ENCODE measurements around the gene DGAT2.

The DGAT2 gene

DNA sequence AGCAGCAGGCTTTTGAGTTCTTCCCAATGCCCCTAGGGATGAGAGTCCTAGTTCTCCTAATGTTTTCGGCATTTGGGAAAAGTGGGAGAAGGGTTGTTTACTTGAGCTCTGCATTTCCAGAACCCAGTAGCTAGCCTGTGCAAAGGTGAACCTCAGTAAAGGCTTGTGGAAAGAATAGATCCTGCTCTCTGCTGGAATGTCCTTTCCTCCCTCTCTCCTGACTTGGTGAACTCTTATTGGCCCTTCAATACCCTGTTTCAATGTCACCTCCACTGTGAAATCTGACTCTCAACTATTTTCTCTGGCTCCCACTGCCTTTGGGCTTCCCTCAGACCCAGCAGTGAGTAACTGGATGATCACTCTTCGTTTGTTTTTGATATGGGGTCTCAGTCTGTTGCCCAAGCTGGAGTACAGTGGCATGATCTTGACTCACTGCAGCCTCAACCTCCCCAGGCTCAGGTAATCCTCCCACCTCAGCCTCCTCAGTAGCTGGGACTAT lies 44.0 kb downstream of the DGAT2 start:
- intact Hi-C loops (cut with DNase I), result no loop called here
- peak in 1 of 42 donors; percentile 1 for DNase-seq

GRCh38 chr11:75813124-75813523 lies 44.5 kb downstream of the DGAT2 start:
- no peak for DNase-seq
- intact Hi-C loops (cut with DNase I), result no loop called here

DNA sequence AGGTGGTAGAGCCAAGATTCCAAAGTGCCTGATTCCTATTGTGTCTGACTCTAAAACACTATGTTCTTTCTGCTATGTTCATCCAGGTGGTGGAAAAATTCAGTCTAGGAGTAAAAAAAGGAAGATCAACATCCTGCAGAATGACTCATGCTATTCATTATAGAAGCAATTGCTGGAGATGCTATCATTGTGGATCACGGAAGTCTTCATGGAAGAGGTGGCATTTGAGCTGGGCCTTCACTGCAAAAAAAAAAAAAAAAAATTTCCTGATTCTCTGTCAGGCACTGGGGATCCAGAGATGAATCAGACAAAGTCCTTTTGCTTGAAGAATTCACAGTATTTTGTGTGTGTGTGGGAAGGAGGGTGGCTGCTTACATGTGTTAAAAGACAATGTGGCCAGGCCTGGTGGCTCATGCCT lies 45.1 kb downstream of the DGAT2 start:
- no peak for DNase-seq
- intact Hi-C loops (cut with DNase I), result no loop called here

GRCh38 chr11:75814363-75814676 lies 45.7 kb downstream of the DGAT2 start:
- intact Hi-C loops (cut with DNase I), result no loop called here

DNA sequence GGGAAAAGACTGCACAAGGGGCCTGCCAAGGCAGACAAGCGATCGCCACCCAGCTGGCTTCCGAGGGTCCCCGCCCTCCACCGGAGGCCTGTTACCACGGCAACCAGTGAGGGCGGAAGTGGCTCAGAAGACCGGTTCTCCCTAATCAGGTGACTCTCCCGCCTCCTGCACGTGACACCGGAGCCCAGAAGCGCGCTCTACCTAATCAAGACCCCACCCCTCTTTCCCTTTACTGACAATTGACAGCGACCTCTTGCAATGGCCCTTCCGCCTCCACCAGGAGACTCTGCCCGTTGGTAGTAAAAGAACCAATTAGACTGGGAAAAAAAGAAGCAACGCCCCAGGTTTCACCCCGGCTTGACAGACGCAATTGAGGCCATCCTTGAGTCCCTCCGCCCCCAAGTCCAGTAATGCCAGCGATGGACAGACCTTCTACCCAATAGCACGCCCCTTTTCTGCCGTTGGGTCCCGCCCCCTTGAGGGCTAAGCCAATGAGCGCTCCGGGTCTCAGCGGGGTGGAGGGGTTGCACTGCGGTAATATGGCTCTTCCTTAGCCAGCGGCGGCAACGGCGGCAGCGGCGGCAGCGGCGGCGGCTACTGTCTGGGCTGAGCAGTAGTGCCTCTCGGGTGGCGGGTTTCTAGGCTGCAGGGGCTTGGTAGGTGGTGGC lies 46.2 kb downstream of the DGAT2 start, which contains the start of gene UVRAG:
Gene UVRAG (plus strand): TSS at position 534 of the 668 bp plus-strand sequence. CDS start 198 bp downstream, outside the sequence.
- DNase-seq, result peak; percentile 98 to 100 (median 99)
- intact Hi-C loops (cut with DNase I), result no loop called here

More at GRCh38 chr11:75814363-75814676, 45.7 kb downstream of the DGAT2 start:
- no peak for DNase-seq

- intact Hi-C loops (cut with DNase I), result no loop called here
- peak in 5 of 42 donors; percentile 25 to 56 (median 42) for DNase-seq
Observed at GRCh38 chr11:75815345-75816168, 47.0 kb downstream of the DGAT2 start.

DNA sequence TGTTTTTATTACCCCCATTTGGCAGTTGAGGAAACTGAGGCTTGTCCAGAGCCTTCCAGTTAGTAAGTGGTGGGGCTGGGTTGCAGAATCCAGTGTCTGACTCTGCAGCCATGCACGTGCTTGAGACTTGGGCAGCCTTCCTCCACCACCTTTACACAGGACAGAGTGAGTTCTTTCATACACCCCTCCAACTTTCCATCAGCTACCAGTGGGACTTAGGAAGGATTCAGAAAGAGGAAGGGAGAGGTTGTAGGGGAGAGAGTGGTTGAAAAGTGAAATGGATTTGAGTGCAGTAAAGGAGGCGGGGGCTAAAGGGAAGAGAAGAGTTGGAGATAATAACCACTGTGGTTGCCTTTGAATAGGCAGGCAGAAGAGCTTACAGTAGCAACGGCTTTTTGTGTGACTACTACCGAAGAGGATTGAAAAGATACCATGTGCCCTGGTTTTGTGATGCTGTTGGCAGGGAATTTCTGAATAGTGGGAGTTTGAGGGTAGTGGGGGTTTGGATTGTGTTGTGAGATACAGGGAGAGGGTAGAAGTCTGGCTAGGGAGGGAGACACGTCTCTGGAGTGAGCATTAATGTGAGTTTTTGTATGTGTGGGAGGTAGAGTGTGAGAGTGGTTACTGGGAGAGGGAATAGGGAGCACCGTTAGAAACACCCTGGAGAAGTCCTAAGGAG lies 48.1 kb downstream of the DGAT2 start:
- intact Hi-C loops (cut with DNase I), result no loop called here

GRCh38 chr11:75820645-75821044 lies 52.1 kb downstream of the DGAT2 start:
- no peak for DNase-seq
- intact Hi-C loops (cut with DNase I), result no loop called here

More for the DNA sequence above, 48.1 kb downstream of the DGAT2 start:
- no peak for DNase-seq

DNA sequence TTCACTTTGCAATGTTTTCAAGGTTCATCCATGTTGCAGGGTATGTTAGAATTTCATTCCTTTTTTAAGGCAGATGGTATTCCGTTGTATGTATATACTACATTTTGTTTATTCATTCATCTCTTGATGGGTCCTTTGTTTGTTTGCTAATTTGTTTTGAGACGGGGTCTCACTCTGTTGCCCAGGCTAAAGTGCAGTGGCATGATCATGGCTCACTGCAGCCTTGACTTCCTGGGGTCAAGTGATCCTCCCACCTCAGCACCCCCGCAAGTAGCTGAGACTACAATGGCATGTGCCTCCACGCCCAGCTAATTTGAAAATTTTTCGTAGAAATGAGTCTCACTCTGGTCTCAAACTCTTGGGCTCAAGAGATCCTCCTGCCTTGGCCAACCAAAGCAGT lies 52.6 kb downstream of the DGAT2 start:
- no peak for DNase-seq
- intact Hi-C loops (cut with DNase I), result no loop called here

- intact Hi-C loops (cut with DNase I), result no loop called here
- DNase-seq, result no peak
Observed at GRCh38 chr11:75822541-75822940, 54.0 kb downstream of the DGAT2 start.

DNA sequence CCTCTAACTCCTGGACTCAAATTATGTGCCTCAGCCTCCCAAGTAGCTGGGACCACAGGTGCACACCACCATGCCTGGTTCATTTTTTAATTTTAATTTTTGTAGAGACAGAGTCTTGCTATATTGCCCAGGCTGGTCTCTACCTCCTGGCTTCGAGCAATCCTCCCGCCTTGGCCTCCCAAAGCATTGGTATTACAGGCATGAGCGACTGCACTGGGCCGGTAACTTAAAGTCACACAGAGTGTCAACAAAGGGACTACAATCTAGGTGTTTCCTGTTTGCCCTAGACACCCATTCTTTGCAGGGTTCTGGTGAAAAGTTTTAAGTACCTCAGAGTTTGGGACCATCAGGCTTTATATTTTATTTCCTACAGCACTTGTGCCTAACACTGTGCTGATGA lies 54.8 kb downstream of the DGAT2 start:
- intact Hi-C loops (cut with DNase I), result no loop called here
- no peak for DNase-seq

GRCh38 chr11:75823946-75824345 lies 55.4 kb downstream of the DGAT2 start:
- no peak for DNase-seq
- intact Hi-C loops (cut with DNase I), result no loop called here

GRCh38 chr11:75826461-75827230 lies 58.1 kb downstream of the DGAT2 start:
- no peak for DNase-seq
- intact Hi-C loops (cut with DNase I), result no loop called here

DNA sequence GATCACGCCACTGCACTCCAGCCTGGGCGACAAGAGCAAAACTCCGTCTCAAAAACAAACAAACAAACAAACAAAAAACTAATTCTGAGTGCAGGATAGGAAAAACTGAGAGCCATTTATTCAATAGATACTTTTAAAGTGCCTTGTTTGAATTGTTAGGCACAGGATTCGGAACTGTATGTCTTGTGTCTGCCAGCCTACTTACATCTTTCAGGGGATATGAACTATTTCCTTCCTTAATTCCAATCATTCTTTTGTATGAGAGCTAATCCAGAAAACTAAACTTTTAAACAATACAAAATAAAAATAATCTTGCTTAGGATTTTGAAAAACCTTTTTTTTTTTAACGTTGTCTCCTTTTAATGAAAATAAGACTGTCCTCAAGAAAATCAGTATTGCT lies 59.0 kb downstream of the DGAT2 start:
- intact Hi-C loops (cut with DNase I), result no loop called here
- no peak for DNase-seq

DNA sequence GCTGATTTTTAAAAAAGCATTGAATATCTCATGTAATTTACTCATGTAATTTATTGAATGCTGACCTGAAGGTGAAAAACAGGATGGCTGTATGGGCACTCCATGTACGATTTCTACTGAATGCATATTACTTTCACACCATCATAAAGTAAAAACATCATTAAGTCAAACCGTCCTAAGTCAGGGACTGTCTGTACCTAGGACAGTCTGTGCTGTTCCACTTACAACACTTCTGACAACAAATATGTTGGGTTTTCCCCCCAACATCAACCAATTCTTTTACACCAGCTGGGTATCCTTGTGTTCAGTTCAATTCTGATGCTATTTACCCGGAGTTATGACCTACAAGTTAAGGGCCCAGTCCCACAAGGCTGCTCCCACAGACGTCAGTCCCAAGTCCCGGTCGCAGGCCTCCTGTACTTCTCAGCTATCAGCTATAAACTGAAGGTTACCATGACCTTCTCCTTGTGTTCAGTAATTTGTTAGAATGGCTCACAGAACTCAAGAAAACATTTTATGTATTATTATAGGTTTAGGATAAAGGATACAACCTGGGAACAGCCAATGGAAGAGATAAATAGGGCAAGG lies 63.4 kb downstream of the DGAT2 start:
- no peak for DNase-seq
- intact Hi-C loops (cut with DNase I), result no loop called here

GRCh38 chr11:75834728-75835127 lies 66.2 kb downstream of the DGAT2 start:
- intact Hi-C loops (cut with DNase I), result no loop called here
- DNase-seq, result no peak

DNA sequence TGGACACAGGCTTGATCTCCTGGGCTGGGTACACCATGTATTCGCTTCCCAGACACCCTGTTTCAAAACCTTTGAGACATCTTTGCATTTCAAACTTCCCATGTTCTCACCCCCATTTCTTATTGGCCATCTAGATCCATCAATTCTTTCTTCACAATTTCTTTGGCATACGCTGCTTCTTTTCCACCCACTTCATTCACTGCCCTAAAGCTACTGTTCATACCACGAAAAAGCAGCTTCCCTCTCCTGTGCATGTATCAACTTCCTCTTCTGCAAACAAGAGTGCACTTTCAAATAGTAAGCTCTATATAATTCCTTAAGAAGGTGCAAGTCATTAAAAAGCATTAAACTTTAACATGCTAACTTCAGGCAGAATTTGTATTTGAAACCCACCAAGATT lies 67.8 kb downstream of the DGAT2 start:
- intact Hi-C loops (cut with DNase I), result no loop called here
- no peak for DNase-seq

DNA sequence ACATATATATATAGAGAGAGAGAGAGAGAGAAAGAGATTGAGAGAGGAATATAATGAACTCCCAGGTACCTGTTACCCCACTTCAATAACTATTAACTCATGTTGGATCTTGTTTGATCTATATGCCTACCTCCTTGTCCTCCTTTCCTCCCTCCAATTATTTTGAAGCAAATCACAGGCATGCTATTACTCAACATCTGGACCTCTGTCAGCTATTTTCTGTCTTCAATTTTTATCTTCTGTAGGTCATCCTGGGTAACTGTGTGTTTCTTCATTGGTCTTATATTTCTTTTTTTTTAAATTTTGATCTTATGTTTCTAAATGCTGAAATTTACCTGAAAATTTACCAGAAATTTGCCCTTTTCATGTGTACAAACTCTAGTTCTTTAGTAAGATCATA lies 71.3 kb downstream of the DGAT2 start:
- DNase-seq, result no peak
- intact Hi-C loops (cut with DNase I), result no loop called here

GRCh38 chr11:75840522-75840921 lies 71.9 kb downstream of the DGAT2 start:
- intact Hi-C loops (cut with DNase I), result no loop called here
- DNase-seq, result no peak
